Measurements from ENCODE around the gene SYNCRIP.
"Not testable (repeated sequence)": the region's sequence is repeated elsewhere in the genome, so short reads cannot be mapped to it uniquely, and the experiment has no call there.

Gene SYNCRIP

DNA sequence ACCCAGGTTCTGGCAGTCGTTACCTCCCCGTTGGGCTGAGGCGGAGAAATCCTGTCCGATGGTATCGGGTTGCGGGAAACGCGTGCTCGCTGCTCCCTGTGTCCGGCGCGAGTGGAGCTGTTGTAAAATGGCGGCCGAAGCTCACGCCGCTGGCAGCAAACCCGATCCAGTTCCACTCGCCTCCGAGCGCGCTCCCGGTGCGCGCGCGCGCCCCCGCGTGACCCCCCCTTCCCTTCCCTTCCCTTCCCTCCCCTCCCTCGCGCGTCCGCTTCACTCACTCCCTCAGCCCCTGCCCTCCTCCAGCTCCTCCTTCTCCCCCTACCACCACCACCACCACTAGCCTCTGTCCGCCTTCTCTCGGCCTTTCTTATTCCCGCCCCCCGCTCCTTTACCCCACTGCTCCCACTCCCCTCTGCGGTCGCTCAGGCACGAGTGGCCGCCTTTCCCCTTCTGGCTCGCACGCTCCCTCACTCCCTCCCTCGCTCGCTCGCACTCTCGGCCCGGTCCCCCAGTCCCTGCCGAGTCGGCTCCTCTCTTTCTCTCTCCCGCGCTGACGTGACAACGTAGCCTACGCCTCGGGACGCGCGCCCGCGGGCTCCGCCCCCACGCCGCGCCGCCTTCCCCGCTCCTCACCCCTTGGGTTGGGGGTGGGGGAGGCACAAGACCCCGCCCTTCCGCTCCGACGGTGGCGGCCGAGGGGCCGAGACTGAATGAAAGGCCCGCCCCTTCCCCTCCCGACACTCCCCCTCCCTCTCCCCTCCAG, at the start of gene SYNCRIP:
TSS of gene SYNCRIP (minus strand) at position 113 of the 763 bp plus-strand sequence. CDS start 1,447 bp downstream, outside the sequence.
- DNase-seq: peak; percentile 99

DNA sequence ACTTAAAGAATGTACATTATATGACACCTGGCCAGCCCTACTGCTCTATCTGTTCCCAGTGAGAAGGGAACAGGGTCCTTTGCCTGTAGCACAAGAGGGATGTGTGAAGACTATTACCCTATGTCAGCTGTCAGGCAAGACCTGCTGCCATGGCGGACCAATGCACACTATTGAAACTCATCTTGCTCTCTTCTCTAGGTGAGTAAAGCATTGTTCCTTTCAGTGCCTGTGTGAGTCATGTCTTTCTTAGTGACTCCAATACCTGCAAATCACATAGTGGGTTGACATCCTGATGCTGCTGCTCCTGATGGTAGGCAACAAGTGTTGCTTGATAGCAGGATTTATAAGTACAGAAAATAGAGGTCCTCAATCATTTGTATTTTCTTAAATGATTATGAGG, 48.8 kb upstream of the SYNCRIP start:
- no peak for DNase-seq

DNA sequence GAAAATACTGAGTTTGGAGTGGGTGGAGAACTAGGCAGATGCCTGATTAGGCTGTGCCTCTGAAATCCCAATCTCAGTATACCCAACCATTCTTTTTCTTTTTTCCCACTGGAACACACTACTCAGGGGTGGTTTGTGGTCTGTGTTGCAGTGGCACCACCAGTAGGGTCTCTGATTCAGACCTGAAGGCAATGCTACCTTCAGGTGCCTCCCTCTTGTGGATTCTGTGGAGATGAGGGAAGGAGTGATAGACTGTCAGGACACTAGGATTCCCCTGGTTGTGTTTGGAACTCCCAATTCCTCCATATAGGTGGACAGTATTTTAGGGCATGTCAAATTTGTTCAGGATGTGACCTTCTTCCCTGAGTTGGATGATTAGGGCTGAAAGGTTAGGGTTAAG, 47.4 kb upstream of the SYNCRIP start:
- no peak for DNase-seq

- DNase-seq: no peak
Observed at GRCh38 chr6:85685713-85686112, 43.0 kb upstream of the SYNCRIP start.

DNA sequence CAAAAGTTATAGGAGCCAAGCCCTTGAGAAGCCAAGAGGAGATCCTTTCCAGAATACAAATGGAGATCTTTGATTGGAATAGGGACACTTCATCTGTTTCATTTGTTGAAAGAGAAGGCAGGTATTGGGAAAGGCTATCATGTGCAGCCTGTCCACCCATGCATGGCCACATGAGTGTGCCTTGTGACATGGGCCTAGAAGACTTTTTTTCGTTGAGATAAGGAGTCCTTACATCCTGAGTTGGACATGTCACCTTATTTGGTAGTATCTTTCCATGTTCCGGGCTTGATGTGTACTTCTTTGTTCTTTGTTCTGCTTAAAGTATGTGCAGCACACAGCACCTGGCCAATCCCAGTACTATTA, 42.1 kb upstream of the SYNCRIP start:
- DNase-seq: no peak

GRCh38 chr6:85684133-85684808, 41.6 kb upstream of the SYNCRIP start:
- peak; percentile 25 for DNase-seq

DNA sequence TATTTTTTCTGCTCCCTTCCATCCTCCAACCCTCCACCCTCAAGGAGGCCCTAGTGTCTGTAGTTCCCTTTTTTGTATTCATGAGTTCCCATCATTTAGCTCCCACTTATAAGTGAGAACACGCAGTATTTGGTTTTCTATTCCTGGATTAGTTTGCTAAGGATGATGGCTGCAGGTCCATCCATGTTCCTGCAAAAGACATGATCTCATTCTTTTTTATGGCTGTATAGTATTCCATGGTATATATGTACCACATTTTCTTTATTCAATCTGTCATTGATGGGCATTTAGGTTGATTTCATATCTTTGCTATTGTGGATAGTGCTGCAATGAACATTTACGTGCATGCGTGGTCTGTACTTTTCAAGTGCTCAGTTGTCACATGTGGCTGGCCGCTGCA, 39.2 kb upstream of the SYNCRIP start:
- DNase-seq: not testable (repeated sequence)

DNA sequence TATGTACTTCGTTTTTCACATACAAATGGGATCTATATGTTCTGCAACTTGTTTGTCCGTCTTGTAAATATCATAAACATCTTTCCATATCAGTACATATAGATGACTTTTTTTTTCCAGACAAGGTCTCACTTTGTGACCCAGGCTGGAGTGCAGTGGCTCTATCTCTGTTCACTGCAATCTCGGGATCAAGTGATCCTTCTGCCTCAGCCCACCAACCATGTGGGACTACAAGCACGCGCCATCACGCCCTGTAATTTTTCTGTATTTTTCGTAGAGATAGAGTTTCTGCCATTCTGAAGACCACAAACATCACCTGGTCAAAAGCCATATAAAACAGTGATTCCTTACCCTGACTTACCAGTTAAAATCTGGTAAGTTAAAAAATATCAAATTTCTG, 37.7 kb upstream of the SYNCRIP start:
- DNase-seq: peak; percentile 72

GRCh38 chr6:85679445-85680123, 36.9 kb upstream of the SYNCRIP start:
- peak; percentile 77 for DNase-seq

- peak; percentile 99 for DNase-seq
Observed at GRCh38 chr6:85678602-85679444, 36.1 kb upstream of the SYNCRIP start.

GRCh38 chr6:85678026-85678601, 35.4 kb upstream of the SYNCRIP start:
- DNase-seq: no peak

DNA sequence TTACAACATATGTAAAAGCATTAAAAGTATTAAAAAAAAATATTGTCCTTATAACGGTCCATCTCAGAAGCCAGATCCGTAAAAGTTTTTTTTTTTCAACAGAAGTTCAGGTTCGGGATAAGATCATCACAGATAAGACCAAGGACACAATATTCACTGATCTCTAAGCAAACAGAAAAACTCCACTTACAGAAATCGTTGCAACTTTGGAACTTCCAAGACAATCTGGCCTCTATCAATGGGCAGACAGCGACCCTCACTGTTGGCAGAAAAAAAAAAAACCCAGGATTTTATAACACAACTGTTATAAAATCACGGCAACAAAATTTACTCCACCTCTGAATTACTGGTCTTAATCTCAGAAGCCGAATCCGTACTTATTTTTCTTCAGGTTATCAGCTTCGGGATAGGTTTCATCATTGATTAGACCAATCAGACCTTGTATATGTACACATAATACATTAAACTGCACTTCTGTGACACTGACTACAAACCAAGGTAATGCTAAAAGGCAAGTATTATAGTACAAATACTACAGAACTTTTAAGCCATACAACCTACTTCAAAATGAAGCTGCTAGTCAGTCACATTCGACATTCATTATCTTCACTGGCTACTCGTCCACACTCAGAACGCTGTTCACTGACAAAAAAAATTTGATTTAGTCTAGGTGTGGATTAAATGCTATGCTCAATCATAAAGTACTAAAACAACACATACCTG, 34.7 kb upstream of the SYNCRIP start:
- peak; percentile 75 for DNase-seq

DNA sequence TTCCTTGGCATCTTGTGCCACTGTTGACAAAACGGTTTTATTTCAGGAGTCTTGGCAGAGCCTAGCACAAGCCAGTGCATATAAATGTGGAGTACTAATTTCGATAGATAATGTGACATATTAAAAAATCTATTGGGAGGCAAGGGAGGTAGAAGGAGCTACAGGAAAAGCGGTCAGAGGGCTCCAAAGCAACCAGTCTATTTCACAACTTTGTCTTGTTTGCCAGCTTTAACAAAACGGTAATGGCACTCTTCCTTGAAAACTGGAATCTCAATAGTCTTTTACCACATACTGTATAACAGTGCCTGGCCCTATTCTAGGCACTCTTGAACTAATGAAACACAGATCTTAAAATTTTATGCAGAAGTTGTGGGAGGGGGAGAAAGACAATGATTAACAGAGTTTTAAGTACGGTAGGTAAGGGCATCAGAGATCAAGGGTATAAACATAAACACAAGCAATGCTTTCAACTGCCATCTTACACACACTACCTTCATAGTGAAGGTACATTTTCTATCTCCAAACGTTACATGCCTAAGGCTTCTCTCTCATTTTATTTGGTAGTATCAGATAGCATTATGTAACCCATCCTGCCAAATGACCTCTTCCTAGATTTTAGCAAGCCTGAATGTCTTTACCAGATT, 33.5 kb upstream of the SYNCRIP start:
- no peak for DNase-seq

DNA sequence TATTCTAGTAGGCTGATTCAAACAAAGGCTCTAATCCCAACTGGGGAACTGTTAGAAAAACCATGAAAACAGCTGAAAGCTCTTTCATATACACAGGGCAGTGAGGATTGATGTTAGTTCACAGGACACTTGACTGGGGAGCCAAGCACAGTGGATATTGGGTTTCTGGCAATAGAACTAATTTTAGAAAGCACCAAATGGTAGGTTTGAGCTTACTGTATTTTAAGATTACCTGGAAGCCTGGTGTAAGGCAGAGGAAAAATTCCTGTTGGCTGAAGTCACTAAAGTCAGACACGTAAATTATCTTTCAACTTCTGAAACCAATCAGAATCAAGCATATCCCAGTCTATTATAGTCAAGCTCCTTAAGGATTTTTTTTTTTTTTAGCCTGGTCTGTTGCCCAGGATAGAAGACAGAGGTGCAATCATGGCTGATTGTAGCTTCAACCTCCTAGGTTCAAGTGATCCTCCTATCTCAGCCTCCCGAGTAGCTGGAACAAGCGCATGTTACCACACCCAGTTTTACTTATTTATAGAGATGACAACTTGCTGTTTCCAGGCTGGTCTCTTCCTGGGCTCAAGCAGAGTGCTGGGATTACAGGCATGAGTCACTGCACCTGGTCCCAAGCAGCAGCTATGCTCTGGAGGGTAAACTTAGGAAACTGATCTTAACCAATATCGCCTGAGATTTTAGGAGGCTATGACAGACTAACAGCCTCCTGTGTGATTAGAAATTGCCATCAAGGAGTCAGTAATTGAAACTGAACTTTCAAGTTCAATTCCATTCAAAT, 32.5 kb upstream of the SYNCRIP start:
- no peak for DNase-seq

- DNase-seq: peak; percentile 47
Observed at GRCh38 chr6:85674604-85675003, 31.9 kb upstream of the SYNCRIP start.

- DNase-seq: peak; percentile 56
Observed at GRCh38 chr6:85673198-85674139, 30.8 kb upstream of the SYNCRIP start.

GRCh38 chr6:85672623-85673022, 29.9 kb upstream of the SYNCRIP start:
- no peak for DNase-seq

- no peak for DNase-seq
Observed at GRCh38 chr6:85672050-85672449, 29.4 kb upstream of the SYNCRIP start.

GRCh38 chr6:85670573-85670972, 27.9 kb upstream of the SYNCRIP start:
- DNase-seq: peak; percentile 18
